A549 (cell line): ENCODE measurements around the gene POU3F3. TPM values are rescaled to one million over a fixed set of nuclear protein-coding genes. Genes with fewer than 3 reads are reported as not detected.

Source experiments
- ATAC-seq, 2 experiments: fragments of 200-7000 bp in 1 of 2; fragments of >200 bp in 1 of 2; cut with Nextera tagmentation in 1 of 2; cut with Tn5 transposase in 1 of 2; 3 replicates each; pipeline versions ENCODE4 v1.8.0 to v1.9.1; 2018 to 2020; ENCODE audit warnings: mild to moderate bottlenecking in 1 of 2, moderate library complexity in 1 of 2
- CTCF ChIA-PET: fragments of 300-600 bp; sonication (Branson Sonifier 250); formaldehyde crosslinking; extraction: SDS; loops from one replicate; lab custom pipeline; 2021; ENCODE audit warnings: antibody characterized with exemption, inconsistent platforms; lab: Yijun Ruan, JAX
- POLR2A ChIA-PET: fragments of 350-600 bp; formaldehyde crosslinking; extraction: SDS; loops from one replicate; lab custom pipeline; 2021; ENCODE audit warnings: antibody characterized with exemption, inconsistent platforms; lab: Yijun Ruan, JAX
- DNase-seq, 2 experiments: peaks; one replicate each; pipeline versions ENCODE4 v3.0.0 to v3.0.0-alpha.2; 2011 to 2016; ENCODE audit warnings: low read depth in 1 of 2, low spot score in 1 of 2
- FAIRE-seq: peaks from 2 replicates; lab custom pipeline; 2011; peaks lifted over from hg19 to GRCh38; lab: Jason Lieb, UNC
- H3K27ac ChIP-seq, 2 experiments: fragments of >200 bp; sonication (Bioruptor Twin); formaldehyde crosslinking; 3 replicates each; pipeline ENCODE4 v1.5.1; 2016 to 2017
- H3K4me1 ChIP-seq: fragments of >200 bp; sonication (Bioruptor Twin); formaldehyde crosslinking; 3 replicates; pipeline ENCODE4 v1.6.1; 2016
- H3K4me2 ChIP-seq: fragments of >200 bp; sonication (Bioruptor Twin); formaldehyde crosslinking; 3 replicates; pipeline ENCODE4 v1.6.1; 2016
- H3K4me3 ChIP-seq: fragments of >200 bp; sonication (Bioruptor Twin); formaldehyde crosslinking; 3 replicates; pipeline ENCODE4 v1.5.1; 2016
- H3K9me3 ChIP-seq: fragments of >200 bp; sonication (Bioruptor Twin); formaldehyde crosslinking; 3 replicates; pipeline ENCODE4 v1.6.1; 2016
- CTCF ChIP-seq: fragments of >200 bp; sonication (Bioruptor Twin); formaldehyde crosslinking; IDR thresholded peaks from 3 replicates; pipeline ENCODE4 v1.5.1; 2016
- ELK1 ChIP-seq: fragments of 150-350 bp; IDR thresholded peaks from 2 replicates; pipeline ENCODE4 v1.6.1; 2014; ENCODE audit warnings: low read depth, mild to moderate bottlenecking, low read length
- FOSL2 ChIP-seq, 2 experiments: fragments of 450-650 bp in 1 of 2; fragments of >200 bp in 1 of 2; sonication (Bioruptor Twin) in 1 of 2; formaldehyde crosslinking; IDR thresholded peaks; 2 replicates each; pipeline versions ENCODE4 v1.5.0 to v1.6.1; 2016 to 2020; ENCODE audit warnings: mild to moderate bottlenecking in 1 of 2, moderate library complexity in 1 of 2
- GATA3 ChIP-seq: IDR thresholded peaks from 2 replicates; pipeline ENCODE4 v1.6.1; 2012; ENCODE audit warnings: borderline replicate concordance
- HDAC2 ChIP-seq: fragments of 200-600 bp; sonication (generic); IDR thresholded peaks from 2 replicates; pipeline ENCODE4 v1.6.1; 2016
- HEYL ChIP-seq: fragments of 250-450 bp; sonication (Bioruptor Pico); IDR thresholded peaks from 2 replicates; pipeline ENCODE4 v1.8.0; 2021; ENCODE audit warnings: mild to moderate bottlenecking, moderate library complexity
- KDM1A ChIP-seq: fragments of 200-600 bp; sonication (generic); IDR thresholded peaks from 2 replicates; pipeline ENCODE4 v1.6.1; 2016; ENCODE audit warnings: low read depth, mild to moderate bottlenecking
- MAZ ChIP-seq: fragments of 150-350 bp; IDR thresholded peaks from 2 replicates; pipeline ENCODE4 v1.6.1; 2014; ENCODE audit warnings: antibody characterized with exemption, low read depth, low read length, borderline replicate concordance
- PBX3 ChIP-seq: IDR thresholded peaks from 2 replicates; pipeline ENCODE4 v1.6.1; 2012
- PHF8 ChIP-seq: fragments of 200-600 bp; sonication (generic); IDR thresholded peaks from 2 replicates; pipeline ENCODE4 v1.6.1; 2016; ENCODE audit warnings: low read depth, mild to moderate bottlenecking, antibody characterized with exemption, moderate library complexity, borderline replicate concordance
- POLR2A ChIP-seq: IDR thresholded peaks from 2 replicates; pipeline ENCODE4 v1.6.1; 2012; ENCODE audit warnings: mild to moderate bottlenecking, low read length
- RARB ChIP-seq: fragments of 250-450 bp; sonication (Bioruptor Pico); IDR thresholded peaks from 2 replicates; pipeline ENCODE4 v1.8.0; 2021; ENCODE audit warnings: mild to moderate bottlenecking, moderate library complexity
- SMC3 ChIP-seq: fragments of >200 bp; sonication (Bioruptor Twin); formaldehyde crosslinking; IDR thresholded peaks from 3 replicates; pipeline ENCODE4 v1.6.1; 2018; ENCODE audit warnings: inconsistent platforms
- TP53 ChIP-seq: fragments of 250-450 bp; sonication (Bioruptor Pico); IDR thresholded peaks from 2 replicates; pipeline ENCODE4 v1.5.0; 2021; ENCODE audit warnings: mild to moderate bottlenecking, moderate library complexity
- WGBS: methylation state at CpG from one replicate; pipeline ENCODE4 v1.1.6; 2017; ENCODE audit errors: missing lambda C conversion rate; 5-methylcytosine and 5-hydroxymethylcytosine counted together
- polyA plus RNA-seq, 4 experiments: library from polyadenylated mRNA; depleted of rRNA in 3 of 4; stranded (reverse); fragments of >200 nt; fragmentation: RNase III in 1 of 4; extraction: RNeasy Plus Mini Kit Qiagen cat#74134 plus additional on column Dnase treatment in 1 of 4; gene quantifications; 2 replicates in 3 of 4; 3 replicates in 1 of 4; pipeline ENCODE4 v1.2.3, GENCODE V29; 2011 to 2017
- TF ChIP-seq, protein P1 (sequence below): IDR thresholded peaks from 2 replicates; pipeline ENCODE4 v1.6.1; 2012
- TF ChIP-seq, protein P2 (sequence below): fragments of >200 bp; sonication (Bioruptor Twin); formaldehyde crosslinking; IDR thresholded peaks from 2 replicates; pipeline ENCODE4 v1.6.1; 2016
- TF ChIP-seq, protein P3 (sequence below): fragments of 200-600 bp; sonication (generic); IDR thresholded peaks from 2 replicates; pipeline ENCODE4 v1.6.1; 2016; ENCODE audit warnings: antibody characterized with exemption, mild to moderate bottlenecking, moderate library complexity

The POU3F3 gene
- polyA plus RNA-seq, 2 of the 4 experiments (the other 2 are of a cell fraction), result 0.03 TPM; not detected in 1

GRCh38 chr2:104848526-104848925, 5.4 kb upstream of the POU3F3 start:
- ATAC-seq, result no peak
- no peaks in the 10 kb centered on the region for H3K4me1 ChIP-seq
- H3K9me3 ChIP-seq, result no peaks in the 10 kb centered on the region
- CTCF ChIA-PET, result interaction anchor here (1.3 to 3.7 kb wide), 7 partner anchors 10 to 1687 kb away, joined by 3 to 20 read pairs (median 8); no protein-coding TSS in a partner anchor
- no peak for DNase-seq
- 73% methylated on average over 4 of the region's 4 CpGs for WGBS
- TF ChIP-seq TP53 (no peak), RARB (no peak), GATA3 (no peak), MAZ (no peak), SMC3 (no peak), PHF8 (no peak), HDAC2 (no peak), FOSL2 (IDR thresholded peaks at IDR 0.05) (no peak), FOSL2 (CRISPR knock-in tag; IDR thresholded peaks at IDR 0.05) (no peak), CTCF (no peak)
- TF ChIP-seq, protein P1, sequence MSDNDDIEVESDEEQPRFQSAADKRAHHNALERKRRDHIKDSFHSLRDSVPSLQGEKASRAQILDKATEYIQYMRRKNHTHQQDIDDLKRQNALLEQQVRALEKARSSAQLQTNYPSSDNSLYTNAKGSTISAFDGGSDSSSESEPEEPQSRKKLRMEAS, result no peak
- TF ChIP-seq, protein P2, sequence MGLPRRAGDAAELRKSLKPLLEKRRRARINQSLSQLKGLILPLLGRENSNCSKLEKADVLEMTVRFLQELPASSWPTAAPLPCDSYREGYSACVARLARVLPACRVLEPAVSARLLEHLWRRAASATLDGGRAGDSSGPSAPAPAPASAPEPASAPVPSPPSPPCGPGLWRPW, result no peak
- no peak overlapping the region for H3K27ac ChIP-seq
- H3K4me3 ChIP-seq, result no peak overlapping the region
- POLR2A ChIA-PET, result no interaction called here
- FAIRE-seq, result no peak
- H3K4me2 ChIP-seq, result no peak overlapping the region

DNA sequence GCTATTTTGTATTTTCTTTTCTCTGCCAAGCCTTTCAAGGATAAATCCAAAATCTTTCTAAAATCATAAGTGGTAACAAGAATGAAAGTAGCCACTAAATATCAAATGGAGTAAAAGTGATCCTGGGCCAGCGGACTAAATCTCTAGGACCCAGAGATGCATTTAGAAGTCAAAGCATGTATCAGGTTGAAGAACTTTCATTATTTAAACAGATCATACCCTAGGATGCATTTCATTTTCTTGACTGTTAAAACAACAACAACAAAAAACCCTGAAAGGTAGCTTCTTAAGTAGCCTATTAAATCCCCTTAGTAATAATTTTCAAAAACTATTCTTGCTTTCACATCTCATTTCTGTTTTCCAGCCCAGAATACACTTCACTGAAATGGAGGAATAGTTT, 4.8 kb upstream of the POU3F3 start:
- CTCF ChIA-PET, result interaction anchor here (0.7 to 3.7 kb wide), 22 partner anchors 8 to 1699 kb away, joined by 3 to 20 read pairs (median 4); no protein-coding TSS in a partner anchor
- WGBS, result 3% methylated on average over 1 of the region's 1 CpG
- no peak for FAIRE-seq
- H3K4me2 ChIP-seq, result no peak overlapping the region
- no peak for TF ChIP-seq ELK1
- TF ChIP-seq HEYL (CRISPR knock-in tag), result no peak
- TF ChIP-seq, protein P1, result no peak
- no peak for TF ChIP-seq PBX3
- no peak for TF ChIP-seq KDM1A
- TF ChIP-seq POLR2A, result no peak
- TF ChIP-seq RARB, result no peak
- no peak for TF ChIP-seq PHF8
- TF ChIP-seq, protein P2, result no peak
- no peak for TF ChIP-seq SMC3
- no peak for TF ChIP-seq MAZ
- TF ChIP-seq, protein P3, sequence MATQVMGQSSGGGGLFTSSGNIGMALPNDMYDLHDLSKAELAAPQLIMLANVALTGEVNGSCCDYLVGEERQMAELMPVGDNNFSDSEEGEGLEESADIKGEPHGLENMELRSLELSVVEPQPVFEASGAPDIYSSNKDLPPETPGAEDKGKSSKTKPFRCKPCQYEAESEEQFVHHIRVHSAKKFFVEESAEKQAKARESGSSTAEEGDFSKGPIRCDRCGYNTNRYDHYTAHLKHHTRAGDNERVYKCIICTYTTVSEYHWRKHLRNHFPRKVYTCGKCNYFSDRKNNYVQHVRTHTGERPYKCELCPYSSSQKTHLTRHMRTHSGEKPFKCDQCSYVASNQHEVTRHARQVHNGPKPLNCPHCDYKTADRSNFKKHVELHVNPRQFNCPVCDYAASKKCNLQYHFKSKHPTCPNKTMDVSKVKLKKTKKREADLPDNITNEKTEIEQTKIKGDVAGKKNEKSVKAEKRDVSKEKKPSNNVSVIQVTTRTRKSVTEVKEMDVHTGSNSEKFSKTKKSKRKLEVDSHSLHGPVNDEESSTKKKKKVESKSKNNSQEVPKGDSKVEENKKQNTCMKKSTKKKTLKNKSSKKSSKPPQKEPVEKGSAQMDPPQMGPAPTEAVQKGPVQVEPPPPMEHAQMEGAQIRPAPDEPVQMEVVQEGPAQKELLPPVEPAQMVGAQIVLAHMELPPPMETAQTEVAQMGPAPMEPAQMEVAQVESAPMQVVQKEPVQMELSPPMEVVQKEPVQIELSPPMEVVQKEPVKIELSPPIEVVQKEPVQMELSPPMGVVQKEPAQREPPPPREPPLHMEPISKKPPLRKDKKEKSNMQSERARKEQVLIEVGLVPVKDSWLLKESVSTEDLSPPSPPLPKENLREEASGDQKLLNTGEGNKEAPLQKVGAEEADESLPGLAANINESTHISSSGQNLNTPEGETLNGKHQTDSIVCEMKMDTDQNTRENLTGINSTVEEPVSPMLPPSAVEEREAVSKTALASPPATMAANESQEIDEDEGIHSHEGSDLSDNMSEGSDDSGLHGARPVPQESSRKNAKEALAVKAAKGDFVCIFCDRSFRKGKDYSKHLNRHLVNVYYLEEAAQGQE, result no peak
- TF ChIP-seq, all 56 proteins: peak for 0
- H3K4me3 ChIP-seq, result no peak overlapping the region
- DNase-seq, result no peak
- H3K9me3 ChIP-seq, result no peaks in the 10 kb centered on the region
- POLR2A ChIA-PET, result no interaction called here
- ATAC-seq, result no peak
- H3K4me1 ChIP-seq, result peaks cover under 1% of the 10 kb centered on the region; the same call in 1 of the 3 replicates
- H3K27ac ChIP-seq, result no peak overlapping the region
